Cardiac muscle cell (in vitro differentiated cells and primary cell): ENCODE results near the gene TRAM2. TPM values are rescaled to one million over a fixed set of nuclear protein-coding genes. Genes with fewer than 3 reads are reported as not detected.

Experiments used
- DNase-seq, 2 donors: peaks; one replicate each; pipeline versions ENCODE4 v3.0.0 to v3.0.0-alpha.2; 2010 to 2017; ENCODE audit warnings: low read depth in 1 of 2, low spot score in 1 of 2
- H3K27ac ChIP-seq: fragments of 200-600 bp; sonication (generic); 2 replicates; pipeline ENCODE4 v1.5.1; 2016
- H3K27me3 ChIP-seq: fragments of 200-600 bp; sonication (generic); 2 replicates; pipeline ENCODE4 v1.6.0; 2016; ENCODE audit warnings: control low read depth
- H3K36me3 ChIP-seq: fragments of 200-600 bp; sonication (generic); 2 replicates; pipeline ENCODE4 v1.5.1; 2016; ENCODE audit warnings: control low read depth
- H3K4me1 ChIP-seq: fragments of 200-600 bp; sonication (generic); 2 replicates; pipeline ENCODE4 v1.8.1; 2017; ENCODE audit warnings: low read depth, mild to moderate bottlenecking, mixed run types
- H3K4me3 ChIP-seq: fragments of 200-600 bp; sonication (generic); 2 replicates; pipeline ENCODE4 v1.5.1; 2016; ENCODE audit warnings: mild to moderate bottlenecking
- H3K9me3 ChIP-seq: fragments of 200-600 bp; sonication (generic); 2 replicates; pipeline ENCODE4 v1.5.1; 2017; ENCODE audit warnings: low read depth, mild to moderate bottlenecking, control low read depth
- CTCF ChIP-seq: IDR thresholded peaks from 2 replicates; pipeline ENCODE4 v1.5.1; 2012; ENCODE audit warnings: low read depth, mild to moderate bottlenecking, low read length
- polyA plus RNA-seq: library from polyadenylated mRNA; unstranded; fragments of >200 nt; fragmentation: Nextera tagmentation; extraction: Ambion mirVana; gene quantifications from 2 replicates; pipeline ENCODE4 v1.2.1, GENCODE V29; 2016
- total RNA-seq: library from RNA; depleted of rRNA; stranded (reverse); fragments of >200 nt; gene quantifications from 2 replicates; pipeline ENCODE4 v1.2.3, GENCODE V29; 2016

TRAM2 gene
- total and polyA plus RNA-seq, 2 experiments from 2014 or later: 6.6 to 7.7 TPM

- Histone ChIP-seq H3K27ac (peak overlapping the region; percentile 39), H3K9me3 (no peaks in the 10 kb centered on the region), H3K27me3 (no peaks in the 10 kb centered on the region), H3K4me3 (no peak overlapping the region), H3K4me1 (no peaks in the 10 kb centered on the region), H3K36me3 (no peaks in the 10 kb centered on the region)
- TF ChIP-seq CTCF: no peak
- peak in 1 of 2 donors; percentile 94 for DNase-seq
These were observed 64.7 kb downstream of the TRAM2 start for GRCh38 chr6:52512199-52512598.

GRCh38 chr6:52511572-52512151 is 65.2 kb downstream of the TRAM2 start:
- no peak overlapping the region for H3K4me3 ChIP-seq
- H3K27me3 ChIP-seq: no peaks in the 10 kb centered on the region
- no peaks in the 10 kb centered on the region for H3K36me3 ChIP-seq
- DNase-seq: no peak
- TF ChIP-seq CTCF: no peak
- H3K27ac ChIP-seq: no peak overlapping the region
- no peaks in the 10 kb centered on the region for H3K9me3 ChIP-seq
- no peaks in the 10 kb centered on the region for H3K4me1 ChIP-seq

GRCh38 chr6:52511163-52511562 is 65.7 kb downstream of the TRAM2 start:
- no peak for TF ChIP-seq CTCF
- H3K4me3 ChIP-seq: no peak overlapping the region
- no peak overlapping the region for H3K27ac ChIP-seq
- no peaks in the 10 kb centered on the region for H3K4me1 ChIP-seq
- H3K36me3 ChIP-seq: no peaks in the 10 kb centered on the region
- no peak for DNase-seq
- H3K27me3 ChIP-seq: no peaks in the 10 kb centered on the region
- H3K9me3 ChIP-seq: no peaks in the 10 kb centered on the region

- H3K27ac ChIP-seq: no peak overlapping the region
- no peak overlapping the region for H3K4me3 ChIP-seq
- no peak for TF ChIP-seq CTCF
- H3K27me3 ChIP-seq: no peaks in the 10 kb centered on the region
- no peaks in the 10 kb centered on the region for H3K4me1 ChIP-seq
- DNase-seq: no peak
- H3K9me3 ChIP-seq: no peaks in the 10 kb centered on the region
- no peaks in the 10 kb centered on the region for H3K36me3 ChIP-seq
These were observed 66.7 kb downstream of the TRAM2 start for GRCh38 chr6:52510213-52510562.

GRCh38 chr6:52509281-52510212 is 67.3 kb downstream of the TRAM2 start:
- no peak for TF ChIP-seq CTCF
- Histone ChIP-seq H3K9me3 (no peaks in the 10 kb centered on the region), H3K4me3 (no peak overlapping the region), H3K27ac (no peak overlapping the region), H3K36me3 (no peaks in the 10 kb centered on the region), H3K27me3 (no peaks in the 10 kb centered on the region), H3K4me1 (no peaks in the 10 kb centered on the region)
- DNase-seq: no peak
